Gastroesophageal sphincter (tissue), 3 donors: ENCODE data around the gene SND1.

ENCODE experiments used
- CTCF ChIP-seq, 4 experiments: fragments of 200-600 bp in 2 of 4; fragments of 450-650 bp in 2 of 4; sonication (generic) in 1 of 4; IDR thresholded peaks; one replicate each; pipeline ENCODE4 v1.5.1; 2017 to 2019; ENCODE audit warnings: antibody characterized with exemption in 4 of 4, mild to moderate bottlenecking in 2 of 4, moderate library complexity in 2 of 4
- EP300 ChIP-seq: sonication (generic); formaldehyde crosslinking; IDR thresholded peaks from one replicate; pipeline ENCODE4 v1.6.1; 2017; ENCODE audit warnings: antibody characterized with exemption, mild to moderate bottlenecking
- POLR2A ChIP-seq, 2 donors: fragments of 450-650 bp; IDR thresholded peaks; one replicate each; pipeline ENCODE4 v1.6.1; 2017; ENCODE audit warnings: antibody characterized with exemption in 2 of 2, mild to moderate bottlenecking in 2 of 2, moderate library complexity in 1 of 2
- POLR2AphosphoS5 ChIP-seq: sonication (generic); formaldehyde crosslinking; IDR thresholded peaks from one replicate; pipeline ENCODE4 v1.6.1; 2017; ENCODE audit warnings: antibody characterized with exemption

DNA sequence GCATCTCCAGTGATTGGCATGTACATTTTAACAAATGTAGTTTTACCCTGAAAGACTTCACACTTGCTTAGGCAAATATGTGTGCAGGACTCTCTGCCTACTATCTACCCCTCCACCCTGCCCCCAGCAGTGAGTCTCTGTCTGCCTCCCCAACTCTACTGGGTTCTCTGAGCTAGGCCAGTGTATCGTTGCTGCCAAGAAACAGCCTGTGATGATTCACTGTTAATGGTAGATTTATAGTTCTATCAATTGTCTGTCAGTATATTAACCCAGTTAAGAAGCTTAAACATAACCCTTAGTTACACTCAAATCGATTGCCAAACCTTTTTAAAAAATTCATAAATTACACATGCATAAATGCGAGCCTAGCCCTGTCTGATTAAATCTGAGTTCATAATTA is 137.0 kb downstream of the SND1 start:
- no peak for TF ChIP-seq POLR2A (IDR thresholded peaks at IDR 0.05)
- TF ChIP-seq CTCF (IDR thresholded peaks at IDR 0.05): no peak
- no peak for TF ChIP-seq EP300
- no peak for TF ChIP-seq POLR2AphosphoS5
